Measurements from ENCODE around the gene MEOX2. TPM values are rescaled to one million over a fixed set of nuclear protein-coding genes. Genes with fewer than 3 reads are reported as not detected.

MEOX2 gene
- total and polyA plus RNA-seq, 2 experiments from 2014 or later = not detected

- Histone ChIP-seq H3K27me3 (replicated peaks; ENCODE audit: insufficient read depth) (no peaks in the 10 kb centered on the region), H3K9ac (no peak overlapping the region), H3K9me2 (ENCODE audit: insufficient read depth) (no peaks in the 10 kb centered on the region), H3K36me3 (ENCODE audit: low read depth) (no peaks in the 10 kb centered on the region), H3F3A (ENCODE audit: insufficient read depth) (no peaks in the 10 kb centered on the region), H3K27ac (no peak overlapping the region), H2AFZ (no peak overlapping the region), H3K79me2 (ENCODE audit: insufficient read depth) (no peaks in the 10 kb centered on the region), H3K9me3 (ENCODE audit: low read depth) (no peaks in the 10 kb centered on the region), H3K4me1 (ENCODE audit: insufficient read depth) (no peaks in the 10 kb centered on the region), H4K20me1 (ENCODE audit: insufficient read depth) (no peaks in the 10 kb centered on the region), H3K4me2 (ENCODE audit: unreplicated experiment) (no peak overlapping the region), H3K4me3 (no peak overlapping the region)
- in situ Hi-C loops (cut with MboI) = no loop called here
- WGBS, 2 experiments (ENCODE audit: low coverage in 1 of 2, low lambda C conversion rate in 2 of 2, missing lambda C conversion rate in 2 of 2) = 95 to 100% methylated on average over 1 of the region's 1 CpG
- no peak for DNase-seq
- TF ChIP-seq EZH2 (IDR thresholded peaks at IDR 0.05; ENCODE audit: insufficient read depth, poor library complexity, severe bottlenecking) = no peak
- TF ChIP-seq EZH2phosphoT487 (IDR thresholded peaks at IDR 0.05; ENCODE audit: insufficient read depth, low read depth) = no peak
Measured at GRCh38 chr7:15625466-15625865, 61.0 kb downstream of the MEOX2 start.

- Histone ChIP-seq H3K27me3 (replicated peaks; ENCODE audit: insufficient read depth) (no peaks in the 10 kb centered on the region), H3K27ac (no peak overlapping the region), H3K4me2 (ENCODE audit: unreplicated experiment) (no peak overlapping the region), H3K4me1 (ENCODE audit: insufficient read depth) (no peaks in the 10 kb centered on the region), H4K20me1 (ENCODE audit: insufficient read depth) (no peaks in the 10 kb centered on the region), H3K9ac (no peak overlapping the region), H3K36me3 (ENCODE audit: low read depth) (no peaks in the 10 kb centered on the region), H3K9me2 (ENCODE audit: insufficient read depth) (no peaks in the 10 kb centered on the region), H3K79me2 (ENCODE audit: insufficient read depth) (no peaks in the 10 kb centered on the region), H3K9me3 (ENCODE audit: low read depth) (no peaks in the 10 kb centered on the region), H3F3A (ENCODE audit: insufficient read depth) (no peaks in the 10 kb centered on the region), H3K4me3 (no peak overlapping the region), H2AFZ (no peak overlapping the region)
- no peak for TF ChIP-seq EZH2 (IDR thresholded peaks at IDR 0.05; ENCODE audit: insufficient read depth, poor library complexity, severe bottlenecking)
- no peak for TF ChIP-seq EZH2phosphoT487 (IDR thresholded peaks at IDR 0.05; ENCODE audit: insufficient read depth, low read depth)
- in situ Hi-C loops (cut with MboI) = no loop called here
- no peak for DNase-seq
- WGBS, 2 experiments (ENCODE audit: low coverage in 1 of 2, low lambda C conversion rate in 2 of 2, missing lambda C conversion rate in 2 of 2) = 75 to 84% methylated on average over 2 of the region's 2 CpGs
Measured at GRCh38 chr7:15621468-15621867, 65.0 kb downstream of the MEOX2 start.

DNA sequence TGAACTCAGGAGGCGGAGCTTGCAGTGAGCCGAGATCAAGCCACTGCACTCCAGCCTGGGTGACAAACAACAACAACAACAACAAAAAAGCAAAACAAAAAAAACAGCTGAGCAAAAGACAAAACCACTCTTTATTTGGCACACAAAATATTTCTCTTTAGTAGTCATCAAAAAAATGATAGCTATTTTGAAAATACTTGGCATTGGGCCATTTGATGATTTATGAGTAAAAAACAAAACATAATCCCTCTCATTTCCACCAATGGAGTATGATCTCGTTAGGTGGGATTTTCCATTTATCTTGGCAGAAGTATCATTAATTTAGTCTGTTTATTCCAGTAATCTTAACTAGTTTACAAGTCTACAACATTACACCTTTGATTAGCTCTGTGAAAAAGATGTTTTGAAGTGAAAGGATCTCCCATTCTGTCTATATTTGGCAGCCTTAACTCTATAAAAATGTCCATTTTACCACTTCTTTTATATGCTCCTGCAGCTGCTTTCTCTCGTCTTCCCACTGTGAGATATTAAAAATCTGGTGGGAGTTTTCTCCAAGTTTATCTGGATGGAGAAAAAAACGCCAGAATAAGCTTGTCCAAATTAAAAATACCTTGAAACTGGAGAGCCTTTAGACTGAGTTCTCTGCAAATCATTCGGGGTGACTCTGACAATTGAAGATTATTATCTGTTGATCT lies 65.8 kb downstream of the MEOX2 start:
- no peak overlapping the region for H3K4me2 ChIP-seq (ENCODE audit: unreplicated experiment)

DNA sequence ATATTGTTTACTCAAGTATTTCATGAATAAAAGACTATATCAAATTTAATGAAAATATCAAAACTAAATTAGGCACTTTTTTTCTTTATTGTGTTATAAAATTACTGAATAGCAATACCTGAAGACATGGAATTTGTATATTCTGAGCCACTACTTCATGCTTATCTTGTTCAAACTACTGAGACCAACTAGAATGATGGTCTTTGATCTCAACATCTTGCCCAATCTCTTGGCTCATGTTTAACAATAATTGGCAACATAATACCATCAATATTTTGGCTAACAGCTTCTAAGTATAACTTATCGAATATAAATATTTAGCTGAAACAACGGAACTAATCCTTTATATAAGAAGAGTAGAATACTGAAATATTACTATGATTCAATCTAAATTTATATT lies 68.2 kb downstream of the MEOX2 start:
- no peaks in the 10 kb centered on the region for H3K9me3 ChIP-seq (ENCODE audit: low read depth)
- H3K4me1 ChIP-seq (ENCODE audit: insufficient read depth) = no peaks in the 10 kb centered on the region
- H3F3A ChIP-seq (ENCODE audit: insufficient read depth) = no peaks in the 10 kb centered on the region
- TF ChIP-seq EZH2 (IDR thresholded peaks at IDR 0.05; ENCODE audit: insufficient read depth, poor library complexity, severe bottlenecking) (no peak), EZH2phosphoT487 (IDR thresholded peaks at IDR 0.05; ENCODE audit: insufficient read depth, low read depth) (no peak)
- no peaks in the 10 kb centered on the region for H3K36me3 ChIP-seq (ENCODE audit: low read depth)
- H3K79me2 ChIP-seq (ENCODE audit: insufficient read depth) = no peaks in the 10 kb centered on the region
- H4K20me1 ChIP-seq (ENCODE audit: insufficient read depth) = no peaks in the 10 kb centered on the region
- H3K9me2 ChIP-seq (ENCODE audit: insufficient read depth) = no peaks in the 10 kb centered on the region
- no peak overlapping the region for H2AFZ ChIP-seq
- WGBS, 2 experiments (ENCODE audit: low coverage in 1 of 2, low lambda C conversion rate in 2 of 2, missing lambda C conversion rate in 2 of 2) = 88 to 92% methylated on average over 2 of the region's 2 CpGs
- no peak overlapping the region for H3K4me2 ChIP-seq (ENCODE audit: unreplicated experiment)
- no peaks in the 10 kb centered on the region for H3K27me3 ChIP-seq (replicated peaks; ENCODE audit: insufficient read depth)
- H3K27ac ChIP-seq = no peak overlapping the region
- no peak overlapping the region for H3K4me3 ChIP-seq
- no peak for DNase-seq
- no peak overlapping the region for H3K9ac ChIP-seq
- in situ Hi-C loops (cut with MboI) = no loop called here

More for the DNA sequence above, 65.8 kb downstream of the MEOX2 start:
- no peak for DNase-seq
- H3K4me3 ChIP-seq = no peak overlapping the region
- H3K9me3 ChIP-seq (ENCODE audit: low read depth) = no peaks in the 10 kb centered on the region
- H3K27me3 ChIP-seq (replicated peaks; ENCODE audit: insufficient read depth) = no peaks in the 10 kb centered on the region
- no peaks in the 10 kb centered on the region for H3K4me1 ChIP-seq (ENCODE audit: insufficient read depth)
- no peak overlapping the region for H3K9ac ChIP-seq
- TF ChIP-seq EZH2 (IDR thresholded peaks at IDR 0.05; ENCODE audit: insufficient read depth, poor library complexity, severe bottlenecking) (no peak), EZH2phosphoT487 (IDR thresholded peaks at IDR 0.05; ENCODE audit: insufficient read depth, low read depth) (no peak)
- 74 to 80% methylated on average over 6 of the region's 6 CpGs for WGBS, 2 experiments (ENCODE audit: low coverage in 1 of 2, low lambda C conversion rate in 2 of 2, missing lambda C conversion rate in 2 of 2)
- no peaks in the 10 kb centered on the region for H4K20me1 ChIP-seq (ENCODE audit: insufficient read depth)
- H3K9me2 ChIP-seq (ENCODE audit: insufficient read depth) = no peaks in the 10 kb centered on the region
- H3K36me3 ChIP-seq (ENCODE audit: low read depth) = no peaks in the 10 kb centered on the region
- H3F3A ChIP-seq (ENCODE audit: insufficient read depth) = no peaks in the 10 kb centered on the region
- in situ Hi-C loops (cut with MboI) = no loop called here
- H3K27ac ChIP-seq = no peak overlapping the region
- H2AFZ ChIP-seq = no peak overlapping the region
- no peaks in the 10 kb centered on the region for H3K79me2 ChIP-seq (ENCODE audit: insufficient read depth)
